Neural progenitor cell (in vitro differentiated cells): ENCODE data around the gene XPO4.

Experiments used
- EZH2 ChIP-seq: fragments of 200-600 bp; sonication (generic); IDR thresholded peaks from 2 replicates; pipeline ENCODE4 v1.6.1; 2017; ENCODE audit warnings: antibody characterized with exemption, mild to moderate bottlenecking, moderate library complexity
- TF ChIP-seq, protein P1 (sequence below): fragments of 200-600 bp; sonication (generic); IDR thresholded peaks from 2 replicates; pipeline ENCODE4 v1.5.1; 2017; ENCODE audit warnings: antibody characterized with exemption, mild to moderate bottlenecking

DNA sequence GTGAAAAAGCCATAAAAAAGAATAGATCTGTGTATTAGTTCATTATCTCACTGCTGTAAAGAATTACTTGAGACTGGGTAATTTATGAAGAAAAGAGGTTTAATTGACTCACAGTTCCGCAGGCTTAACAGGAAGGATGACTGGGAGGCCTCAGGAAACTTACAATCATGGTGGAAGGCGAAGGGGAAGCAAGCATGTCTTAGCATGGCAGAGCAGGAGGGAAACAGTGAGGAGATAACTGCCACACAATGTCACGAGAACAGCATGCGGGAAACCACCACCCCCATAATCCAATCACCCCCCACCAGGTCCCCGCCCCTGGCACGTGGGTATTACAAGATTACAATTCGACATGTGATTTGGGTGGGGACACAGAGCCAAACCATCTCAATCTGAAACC lies 89.7 kb downstream of the XPO4 start:
- TF ChIP-seq EZH2: no peak
- TF ChIP-seq, protein P1, sequence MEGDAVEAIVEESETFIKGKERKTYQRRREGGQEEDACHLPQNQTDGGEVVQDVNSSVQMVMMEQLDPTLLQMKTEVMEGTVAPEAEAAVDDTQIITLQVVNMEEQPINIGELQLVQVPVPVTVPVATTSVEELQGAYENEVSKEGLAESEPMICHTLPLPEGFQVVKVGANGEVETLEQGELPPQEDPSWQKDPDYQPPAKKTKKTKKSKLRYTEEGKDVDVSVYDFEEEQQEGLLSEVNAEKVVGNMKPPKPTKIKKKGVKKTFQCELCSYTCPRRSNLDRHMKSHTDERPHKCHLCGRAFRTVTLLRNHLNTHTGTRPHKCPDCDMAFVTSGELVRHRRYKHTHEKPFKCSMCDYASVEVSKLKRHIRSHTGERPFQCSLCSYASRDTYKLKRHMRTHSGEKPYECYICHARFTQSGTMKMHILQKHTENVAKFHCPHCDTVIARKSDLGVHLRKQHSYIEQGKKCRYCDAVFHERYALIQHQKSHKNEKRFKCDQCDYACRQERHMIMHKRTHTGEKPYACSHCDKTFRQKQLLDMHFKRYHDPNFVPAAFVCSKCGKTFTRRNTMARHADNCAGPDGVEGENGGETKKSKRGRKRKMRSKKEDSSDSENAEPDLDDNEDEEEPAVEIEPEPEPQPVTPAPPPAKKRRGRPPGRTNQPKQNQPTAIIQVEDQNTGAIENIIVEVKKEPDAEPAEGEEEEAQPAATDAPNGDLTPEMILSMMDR: no peak
